HepG2 (cell line): ENCODE measurements around the gene ARMC8. TPM values are rescaled to one million over a fixed set of nuclear protein-coding genes. Genes with fewer than 3 reads are reported as not detected.

ENCODE experiments used
- CAMTA2 ChIP-seq: sonication (generic); formaldehyde crosslinking; IDR thresholded peaks from 2 replicates; pipeline ENCODE4 v1.4.0; 2020; ENCODE audit warnings: mild to moderate bottlenecking, missing genetic modification reagents, borderline replicate concordance
- IKZF4 ChIP-seq: sonication (generic); formaldehyde crosslinking; IDR thresholded peaks from 2 replicates; pipeline ENCODE4 v1.5.1; 2020; ENCODE audit warnings: borderline replicate concordance, mild to moderate bottlenecking, low read depth, missing genetic modification reagents; ENCODE audit errors: not compliant biosample characterization
- MTF2 ChIP-seq: sonication (generic); formaldehyde crosslinking; IDR thresholded peaks from 2 replicates; pipeline ENCODE4 v1.5.0; 2020; ENCODE audit warnings: missing genetic modification reagents, borderline replicate concordance
- MXD4 ChIP-seq: IDR thresholded peaks from 2 replicates; pipeline ENCODE4 v1.6.1; 2016; ENCODE audit warnings: mild to moderate bottlenecking, missing biosample characterization, missing genetic modification reagents
- NFIB ChIP-seq: sonication (generic); formaldehyde crosslinking; IDR thresholded peaks from 2 replicates; pipeline ENCODE4 v1.9.0; 2021; ENCODE audit warnings: missing genetic modification reagents, mild to moderate bottlenecking, borderline replicate concordance
- NR2F1 ChIP-seq, 2 experiments: fragments of 450-650 bp in 1 of 2; formaldehyde crosslinking in 1 of 2; IDR thresholded peaks; 2 replicates each; pipeline versions ENCODE4 v1.5.0 to v1.6.1; 2016 to 2020; ENCODE audit warnings: mild to moderate bottlenecking in 1 of 2, missing compliant biosample characterization in 1 of 2, missing genetic modification reagents in 1 of 2, moderate library complexity in 1 of 2
- POGZ ChIP-seq: sonication (generic); formaldehyde crosslinking; IDR thresholded peaks from 2 replicates; pipeline ENCODE4 v1.4.0; 2020; ENCODE audit warnings: mild to moderate bottlenecking, missing genetic modification reagents
- POLR2AphosphoS5 ChIP-seq: IDR thresholded peaks from 2 replicates; pipeline ENCODE4 v1.6.1; 2012; ENCODE audit warnings: low read depth, low read length
- PRDM10 ChIP-seq: sonication (generic); formaldehyde crosslinking; IDR thresholded peaks from 2 replicates; pipeline ENCODE4 v1.4.0; 2020; ENCODE audit warnings: low read depth, missing genetic modification reagents
- SNAI1 ChIP-seq: sonication (generic); formaldehyde crosslinking; IDR thresholded peaks from 2 replicates; pipeline ENCODE4 v1.5.0; 2020; ENCODE audit warnings: mild to moderate bottlenecking, missing genetic modification reagents, borderline replicate concordance
- TAF1 ChIP-seq: sonication (generic); formaldehyde crosslinking; IDR thresholded peaks from 2 replicates; pipeline ENCODE4 v1.4.0; 2020; ENCODE audit warnings: missing genetic modification reagents
- TAF15 ChIP-seq: fragments of 200-400 bp; formaldehyde crosslinking; IDR thresholded peaks from one replicate; pipeline ENCODE4 v1.6.1; 2018; ENCODE audit warnings: mild to moderate bottlenecking, low read depth, low read length; ENCODE audit not compliant: poor library complexity, severe bottlenecking
- ZNF34 ChIP-seq: sonication (generic); formaldehyde crosslinking; IDR thresholded peaks from 2 replicates; pipeline ENCODE4 v1.4.0; 2020; ENCODE audit warnings: mild to moderate bottlenecking, missing genetic modification reagents, borderline replicate concordance
- ZNF350 ChIP-seq: sonication (generic); formaldehyde crosslinking; IDR thresholded peaks from 2 replicates; pipeline ENCODE4 v1.4.0; 2020; ENCODE audit warnings: mild to moderate bottlenecking, low read depth, missing genetic modification reagents, borderline replicate concordance
- ZNF558 ChIP-seq: sonication (generic); formaldehyde crosslinking; IDR thresholded peaks from 2 replicates; pipeline ENCODE4 v1.9.0; 2022; ENCODE audit warnings: mild to moderate bottlenecking, missing genetic modification reagents, borderline replicate concordance
- polyA plus RNA-seq, 8 experiments: library from polyadenylated mRNA; depleted of rRNA in 3 of 8; stranded (reverse) in 7 of 8; unstranded in 1 of 8; fragments of >200 nt; fragmentation: Illumina TruSeq in 4 of 8; extraction: Trizol in 4 of 8; gene quantifications; 2 replicates each; pipeline versions ENCODE4 v1.2.1 to v1.2.3, GENCODE V29; 2011 to 2016; ENCODE audit warnings: low read depth in 4 of 8, missing spikeins in 1 of 8, mixed read lengths in 1 of 8; ENCODE audit not compliant: insufficient read depth in 1 of 8
- total RNA-seq, 5 experiments: library from RNA; depleted of rRNA; stranded (reverse); fragments of >200 nt; fragmentation: Illumina TruSeq; extraction: Trizol; gene quantifications; 2 replicates each; pipeline ENCODE4 v1.2.3, GENCODE V29; 2016; ENCODE audit warnings: low read depth in 1 of 5
- TF ChIP-seq, protein P1 (sequence below): sonication (generic); formaldehyde crosslinking; IDR thresholded peaks from 2 replicates; pipeline ENCODE4 v1.4.0; 2020; ENCODE audit warnings: low read depth, mild to moderate bottlenecking, missing genetic modification reagents
- TF ChIP-seq, protein P2 (sequence below): sonication (generic); formaldehyde crosslinking; IDR thresholded peaks from 2 replicates; pipeline ENCODE4 v1.4.0; 2020; ENCODE audit warnings: missing genetic modification reagents
- TF ChIP-seq, protein P3 (sequence below): IDR thresholded peaks from 2 replicates; pipeline ENCODE4 v1.4.0; 2020; ENCODE audit warnings: mild to moderate bottlenecking, missing genetic modification reagents

The ARMC8 gene
- total and polyA plus RNA-seq, 2 of the 13 experiments (the other 11 are each of a cell fraction or from before 2014, with no cell fraction given), result 38.9 to 55.3 TPM

GRCh38 chr3:138187296-138188012 lies at the start of gene ARMC8 (continued):
- TF ChIP-seq, protein P1, sequence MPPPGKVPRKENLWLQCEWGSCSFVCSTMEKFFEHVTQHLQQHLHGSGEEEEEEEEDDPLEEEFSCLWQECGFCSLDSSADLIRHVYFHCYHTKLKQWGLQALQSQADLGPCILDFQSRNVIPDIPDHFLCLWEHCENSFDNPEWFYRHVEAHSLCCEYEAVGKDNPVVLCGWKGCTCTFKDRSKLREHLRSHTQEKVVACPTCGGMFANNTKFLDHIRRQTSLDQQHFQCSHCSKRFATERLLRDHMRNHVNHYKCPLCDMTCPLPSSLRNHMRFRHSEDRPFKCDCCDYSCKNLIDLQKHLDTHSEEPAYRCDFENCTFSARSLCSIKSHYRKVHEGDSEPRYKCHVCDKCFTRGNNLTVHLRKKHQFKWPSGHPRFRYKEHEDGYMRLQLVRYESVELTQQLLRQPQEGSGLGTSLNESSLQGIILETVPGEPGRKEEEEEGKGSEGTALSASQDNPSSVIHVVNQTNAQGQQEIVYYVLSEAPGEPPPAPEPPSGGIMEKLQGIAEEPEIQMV (CRISPR knock-in tag), result no peak
- TF ChIP-seq NR2F1 (CRISPR knock-in tag; IDR thresholded peaks at IDR 0.05), result peak in 1 of 2 experiments; percentile 35; a peak in 1 of 4 replicates
- no peak for TF ChIP-seq NFIB (CRISPR knock-in tag)
- TF ChIP-seq, protein P2, sequence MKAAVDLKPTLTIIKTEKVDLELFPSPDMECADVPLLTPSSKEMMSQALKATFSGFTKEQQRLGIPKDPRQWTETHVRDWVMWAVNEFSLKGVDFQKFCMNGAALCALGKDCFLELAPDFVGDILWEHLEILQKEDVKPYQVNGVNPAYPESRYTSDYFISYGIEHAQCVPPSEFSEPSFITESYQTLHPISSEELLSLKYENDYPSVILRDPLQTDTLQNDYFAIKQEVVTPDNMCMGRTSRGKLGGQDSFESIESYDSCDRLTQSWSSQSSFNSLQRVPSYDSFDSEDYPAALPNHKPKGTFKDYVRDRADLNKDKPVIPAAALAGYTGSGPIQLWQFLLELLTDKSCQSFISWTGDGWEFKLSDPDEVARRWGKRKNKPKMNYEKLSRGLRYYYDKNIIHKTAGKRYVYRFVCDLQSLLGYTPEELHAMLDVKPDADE, result no peak
- TF ChIP-seq, protein P3, sequence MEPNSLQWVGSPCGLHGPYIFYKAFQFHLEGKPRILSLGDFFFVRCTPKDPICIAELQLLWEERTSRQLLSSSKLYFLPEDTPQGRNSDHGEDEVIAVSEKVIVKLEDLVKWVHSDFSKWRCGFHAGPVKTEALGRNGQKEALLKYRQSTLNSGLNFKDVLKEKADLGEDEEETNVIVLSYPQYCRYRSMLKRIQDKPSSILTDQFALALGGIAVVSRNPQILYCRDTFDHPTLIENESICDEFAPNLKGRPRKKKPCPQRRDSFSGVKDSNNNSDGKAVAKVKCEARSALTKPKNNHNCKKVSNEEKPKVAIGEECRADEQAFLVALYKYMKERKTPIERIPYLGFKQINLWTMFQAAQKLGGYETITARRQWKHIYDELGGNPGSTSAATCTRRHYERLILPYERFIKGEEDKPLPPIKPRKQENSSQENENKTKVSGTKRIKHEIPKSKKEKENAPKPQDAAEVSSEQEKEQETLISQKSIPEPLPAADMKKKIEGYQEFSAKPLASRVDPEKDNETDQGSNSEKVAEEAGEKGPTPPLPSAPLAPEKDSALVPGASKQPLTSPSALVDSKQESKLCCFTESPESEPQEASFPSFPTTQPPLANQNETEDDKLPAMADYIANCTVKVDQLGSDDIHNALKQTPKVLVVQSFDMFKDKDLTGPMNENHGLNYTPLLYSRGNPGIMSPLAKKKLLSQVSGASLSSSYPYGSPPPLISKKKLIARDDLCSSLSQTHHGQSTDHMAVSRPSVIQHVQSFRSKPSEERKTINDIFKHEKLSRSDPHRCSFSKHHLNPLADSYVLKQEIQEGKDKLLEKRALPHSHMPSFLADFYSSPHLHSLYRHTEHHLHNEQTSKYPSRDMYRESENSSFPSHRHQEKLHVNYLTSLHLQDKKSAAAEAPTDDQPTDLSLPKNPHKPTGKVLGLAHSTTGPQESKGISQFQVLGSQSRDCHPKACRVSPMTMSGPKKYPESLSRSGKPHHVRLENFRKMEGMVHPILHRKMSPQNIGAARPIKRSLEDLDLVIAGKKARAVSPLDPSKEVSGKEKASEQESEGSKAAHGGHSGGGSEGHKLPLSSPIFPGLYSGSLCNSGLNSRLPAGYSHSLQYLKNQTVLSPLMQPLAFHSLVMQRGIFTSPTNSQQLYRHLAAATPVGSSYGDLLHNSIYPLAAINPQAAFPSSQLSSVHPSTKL, result peak; percentile 41; the same call in 1 of the 2 replicates
- peak; percentile 57 for TF ChIP-seq POLR2AphosphoS5
- no peak for TF ChIP-seq ZNF558 (CRISPR knock-in tag)
- peak; percentile 92 for TF ChIP-seq ZNF34
- peak; percentile 54 for TF ChIP-seq IKZF4 (CRISPR knock-in tag)
- TF ChIP-seq ZNF350 (CRISPR knock-in tag), result peak; percentile 94
- TF ChIP-seq POGZ, result peak; percentile 21
- no peak for TF ChIP-seq TAF15
- TF ChIP-seq SNAI1 (CRISPR knock-in tag), result 0 out of 2 replicates have a peak, but pooled peaks have one; percentile 48
- 0 out of 2 replicates have a peak, but pooled peaks have one; percentile 30 for TF ChIP-seq MTF2
- TF ChIP-seq TAF1 (CRISPR knock-in tag), result peak; percentile 90
- TF ChIP-seq CAMTA2 (CRISPR knock-in tag), result no peak
- TF ChIP-seq MXD4, result no peak
- 0 out of 2 replicates have a peak, but pooled peaks have one; percentile 72 for TF ChIP-seq PRDM10 (CRISPR knock-in tag)
